Psoas muscle (tissue), 8 donors: ENCODE data around the gene CELF4. TPM values are rescaled to one million over a fixed set of nuclear protein-coding genes. Genes with fewer than 3 reads are reported as not detected.

Experiments
- ATAC-seq, 4 donors: fragments of 200-7000 bp; cut with Tn5 transposase; one replicate each; pipeline ENCODE4 v1.9.1; 2020; ENCODE audit warnings: moderate library complexity in 3 of 4, mild to moderate bottlenecking in 2 of 4
- DNase-seq, 2 donors: peaks; one replicate each; pipeline ENCODE4 v3.0.0-alpha.2; 2020
- H3K27ac ChIP-seq: fragments of 200-600 bp; one replicate; pipeline ENCODE4 v1.8.0; 2022
- H3K27me3 ChIP-seq, 3 donors: fragments of 200-600 bp in 1 of 3; one replicate each; pipeline versions ENCODE4 v1.6.1 to v1.8.0; 2013 to 2022; ENCODE audit warnings: low read length in 2 of 3, mild to moderate bottlenecking in 2 of 3, moderate library complexity in 1 of 3; ENCODE audit not compliant: insufficient read depth in 3 of 3
- H3K36me3 ChIP-seq, 2 donors: fragments of 200-600 bp in 1 of 2; one replicate each; pipeline versions ENCODE4 v1.6.1 to v1.8.0; 2013 to 2022; ENCODE audit warnings: low read depth in 1 of 2, mild to moderate bottlenecking in 1 of 2, moderate library complexity in 1 of 2; ENCODE audit not compliant: insufficient read depth in 1 of 2
- H3K4me1 ChIP-seq: fragments of 200-600 bp; one replicate; pipeline ENCODE4 v1.8.0; 2022
- H3K4me3 ChIP-seq: fragments of 200-600 bp; one replicate; pipeline ENCODE4 v1.8.0; 2022; ENCODE audit warnings: mild to moderate bottlenecking
- H3K9me3 ChIP-seq: fragments of 200-600 bp; one replicate; pipeline ENCODE4 v1.8.0; 2022
- CTCF ChIP-seq: fragments of 200-600 bp; IDR thresholded peaks from one replicate; pipeline ENCODE4 v1.8.0; 2022; ENCODE audit warnings: antibody characterized with exemption
- WGBS, 3 donors: extraction: QIAGEN DNeasy Blood & Tissue Kit; methylation state at CpG; one replicate each; pipeline versions ENCODE4 v1.1.6 to v1.1.7; 2013; 5-methylcytosine and 5-hydroxymethylcytosine counted together
- intact Hi-C, 2 donors: fragments of 100-400 bp; cut with DNase I; formaldehyde crosslinking; loops; one replicate each; pipeline versions ENCODE4 v1.11.0 to v1.14.2; 2022
- polyA plus RNA-seq, 3 donors: library from polyadenylated mRNA; stranded (reverse); fragments of 200-250 nt; gene quantifications; one replicate each; pipeline ENCODE4 v1.2.3, GENCODE V29; 2013
- total RNA-seq, 4 donors: library from RNA; stranded (reverse); fragmentation: NEBNext Ultra II Directional in 2 of 4; extraction: Animal tissue kit (Norgen Biotek cat#: 25700) in 2 of 4; gene quantifications; one replicate each; pipeline versions ENCODE4 v1.2.1 to v1.2.4, GENCODE V29; 2021 to 2023
- donor health status: healthy with polysubstance abuse.
- donor health status: DM: no; HTN: no; CAD: no; lungs with moderate emphysema.
- donor health status: Bipolar disorder and iron deficiency.
- donor health status: healthy.
- donor health status: DM: yes; HTN: yes; CAD: no.
- donor health status: DM: no; HTN: no; CAD: no.
- donor health status: DM: no; HTN: no; CAD: no.
- donor health status: DM: yes; HTN: yes; CAD: no.

Gene CELF4
- total and polyA plus RNA-seq, 7 donors: 0.17 to 0.28 (median 0.17) TPM; not detected in 3

GRCh38 chr18:37405229-37405628 lies 160.4 kb downstream of the CELF4 start:
- DNase-seq (no peak), ATAC-seq (no peak)
- Histone ChIP-seq H3K4me1 (peaks cover 6% of the 10 kb centered on the region), H3K27me3 (no peaks in the 10 kb centered on the region), H3K27ac (no peak overlapping the region), H3K4me3 (no peak overlapping the region), H3K9me3 (no peaks in the 10 kb centered on the region), H3K36me3 (no peaks in the 10 kb centered on the region)
- WGBS, 3 donors: 77 to 85% (median 78%) methylated on average over 4 of the region's 4 CpGs
- intact Hi-C loops: no loop called here
- TF ChIP-seq CTCF: no peak

GRCh38 chr18:37403788-37404187 lies 161.8 kb downstream of the CELF4 start:
- ATAC-seq: no peak

GRCh38 chr18:37403100-37403781 lies 162.4 kb downstream of the CELF4 start:
- H3K27ac ChIP-seq: peak overlapping the region; percentile 16
- no peaks in the 10 kb centered on the region for H3K9me3 ChIP-seq
- H3K36me3 ChIP-seq: no peaks in the 10 kb centered on the region
- intact Hi-C loops: no loop called here
- no peak for TF ChIP-seq CTCF
- no peak overlapping the region for H3K4me3 ChIP-seq
- 51 to 56% (median 51%) methylated on average over 20 of the region's 20 CpGs for WGBS, 3 donors
- H3K4me1 ChIP-seq: peaks cover 6% of the 10 kb centered on the region
- ATAC-seq (peak; percentile 94 to 98 (median 96)), DNase-seq (peak; percentile 36 to 68)
- no peaks in the 10 kb centered on the region for H3K27me3 ChIP-seq

More at GRCh38 chr18:37403788-37404187, 161.8 kb downstream of the CELF4 start:
- TF ChIP-seq CTCF: no peak
- H3K4me3 ChIP-seq: no peak overlapping the region
- H3K4me1 ChIP-seq: peaks cover 6% of the 10 kb centered on the region
- no peaks in the 10 kb centered on the region for H3K36me3 ChIP-seq
- intact Hi-C loops: no loop called here
- 84 to 98% (median 85%) methylated on average over 3 of the region's 3 CpGs for WGBS, 3 donors
- no peak overlapping the region for H3K27ac ChIP-seq
- H3K9me3 ChIP-seq: no peaks in the 10 kb centered on the region
- no peaks in the 10 kb centered on the region for H3K27me3 ChIP-seq
- no peak for DNase-seq

- H3K4me3 ChIP-seq: no peak overlapping the region
- no peak for TF ChIP-seq CTCF
- no peaks in the 10 kb centered on the region for H3K9me3 ChIP-seq
- 0 to 9% (median 8%) methylated on average over 1 of the region's 1 CpG for WGBS, 3 donors
- no peaks in the 10 kb centered on the region for H3K36me3 ChIP-seq
- no peaks in the 10 kb centered on the region for H3K27me3 ChIP-seq
- peak overlapping the region; percentile 16 for H3K27ac ChIP-seq
- H3K4me1 ChIP-seq: peaks cover 6% of the 10 kb centered on the region
- peak in 2 of 4 donors; percentile 2 to 21 for ATAC-seq
- DNase-seq: no peak
- intact Hi-C loops: no loop called here
Observed at GRCh38 chr18:37402735-37403099, 162.9 kb downstream of the CELF4 start.

DNA sequence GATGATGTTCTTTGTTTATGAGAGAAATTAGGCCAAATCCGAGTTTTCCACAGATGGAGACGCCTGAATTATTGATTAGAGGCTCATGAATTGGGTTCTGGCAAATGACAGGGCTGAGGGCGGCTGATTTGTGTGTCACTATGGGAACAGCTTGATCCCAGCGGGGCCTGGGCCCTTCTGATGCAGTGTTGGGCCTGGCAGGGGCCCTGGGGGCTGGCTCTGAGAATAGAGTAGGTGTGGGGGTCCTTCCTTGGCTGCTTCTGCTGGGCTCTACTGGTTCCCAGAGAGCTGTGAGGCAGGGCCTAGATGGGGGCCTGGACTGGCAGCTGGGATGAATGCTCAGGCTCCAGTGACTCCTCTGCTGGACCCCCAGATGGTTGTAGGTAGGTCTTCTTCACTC lies 164.8 kb downstream of the CELF4 start:
- DNase-seq (no peak), ATAC-seq (no peak)
- no peak for TF ChIP-seq CTCF
- 86 to 89% (median 86%) methylated on average over 4 of the region's 4 CpGs for WGBS, 3 donors
- Histone ChIP-seq H3K9me3 (no peaks in the 10 kb centered on the region), H3K27me3 (no peaks in the 10 kb centered on the region), H3K27ac (no peak overlapping the region), H3K4me3 (no peak overlapping the region), H3K36me3 (no peaks in the 10 kb centered on the region), H3K4me1 (peaks cover 6% of the 10 kb centered on the region)
- intact Hi-C loops: no loop called here
